ENCODE results near the gene TSPAN5.

DNA sequence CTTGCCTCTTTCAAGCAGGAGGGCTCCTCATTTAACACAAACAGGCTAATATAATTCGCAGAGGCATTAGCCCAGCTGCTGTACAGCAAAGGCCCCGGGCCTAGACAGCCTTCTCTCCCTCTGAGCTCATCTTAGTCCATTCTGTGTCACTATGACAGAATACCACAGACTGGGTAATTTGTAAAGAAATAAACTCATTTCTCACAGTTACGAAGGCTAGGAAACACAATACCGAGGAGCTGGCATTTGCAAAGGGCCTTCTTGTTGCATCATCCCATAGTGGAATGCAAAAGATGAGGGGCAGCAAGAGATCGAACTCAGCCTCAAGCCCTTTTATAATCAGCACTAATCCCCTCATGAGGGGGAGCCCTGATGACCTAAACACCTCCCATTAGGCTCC, 48.5 kb downstream of the TSPAN5 start:
- TF ChIP-seq CTCF (IDR thresholded peaks at IDR 0.05) (no peak), POLR2A (IDR thresholded peaks at IDR 0.05) (no peak)
